GM12891 (cell line): ENCODE data around the gene GPR84.

Experiments used
- PAX5 ChIP-seq: IDR thresholded peaks from 2 replicates; pipeline ENCODE4 v1.6.1; 2011; ENCODE audit warnings: low read length, moderate library complexity, mild to moderate bottlenecking; ENCODE audit not compliant: insufficient read depth, severe bottlenecking
- POLR2A ChIP-seq: IDR thresholded peaks from 2 replicates; pipeline ENCODE4 v1.6.1; 2011; ENCODE audit warnings: low read depth, low read length, control low read depth
- POLR2AphosphoS5 ChIP-seq: IDR thresholded peaks from 2 replicates; pipeline ENCODE4 v1.6.1; 2011; ENCODE audit warnings: low read depth, low read length, control low read depth
- POU2F2 ChIP-seq: IDR thresholded peaks from 2 replicates; pipeline ENCODE4 v1.6.1; 2011; ENCODE audit warnings: low read depth, mild to moderate bottlenecking, control low read depth, low read length, moderate library complexity
- SPI1 ChIP-seq: IDR thresholded peaks from 2 replicates; pipeline ENCODE4 v1.6.1; 2011; ENCODE audit warnings: low read depth, low read length, control low read depth
- TAF1 ChIP-seq: IDR thresholded peaks from 2 replicates; pipeline ENCODE4 v1.6.1; 2011; ENCODE audit warnings: low read depth, low read length, control low read depth

- no peak for TF ChIP-seq POLR2A
- TF ChIP-seq POLR2AphosphoS5 = no peak
- no peak for TF ChIP-seq TAF1
- TF ChIP-seq SPI1 = no peak
- TF ChIP-seq PAX5 = no peak
- TF ChIP-seq POU2F2 = no peak
Measured at GRCh38 chr12:54412348-54412747, 48.1 kb upstream of the GPR84 start.
